ENCODE results near the gene LAP3. TPM values are rescaled to one million over a fixed set of nuclear protein-coding genes. Genes with fewer than 3 reads are reported as not detected.

The LAP3 gene
- total RNA-seq, 1 donor from 2014 or later = 48.9 TPM

DNA sequence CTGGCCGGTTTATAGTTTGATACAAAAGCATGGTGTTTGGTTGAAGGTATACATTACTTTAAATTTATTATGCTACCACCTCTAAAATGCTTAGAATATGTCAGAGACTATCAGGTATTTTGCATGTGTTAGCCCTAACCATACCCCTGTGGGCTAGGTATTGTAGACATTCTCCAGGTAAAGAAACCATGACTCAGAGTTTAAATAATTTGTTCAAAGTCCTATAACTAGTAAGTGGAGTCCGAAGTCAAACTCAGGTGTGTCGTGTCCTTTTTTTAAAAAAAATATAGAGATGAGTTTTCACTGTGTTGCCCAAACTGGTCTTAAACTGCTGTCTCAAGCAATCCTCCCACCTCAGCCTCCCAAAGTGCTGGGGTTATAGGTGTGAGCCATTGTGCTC is 12.4 kb downstream of the LAP3 start:
- TF ChIP-seq, protein P1, sequence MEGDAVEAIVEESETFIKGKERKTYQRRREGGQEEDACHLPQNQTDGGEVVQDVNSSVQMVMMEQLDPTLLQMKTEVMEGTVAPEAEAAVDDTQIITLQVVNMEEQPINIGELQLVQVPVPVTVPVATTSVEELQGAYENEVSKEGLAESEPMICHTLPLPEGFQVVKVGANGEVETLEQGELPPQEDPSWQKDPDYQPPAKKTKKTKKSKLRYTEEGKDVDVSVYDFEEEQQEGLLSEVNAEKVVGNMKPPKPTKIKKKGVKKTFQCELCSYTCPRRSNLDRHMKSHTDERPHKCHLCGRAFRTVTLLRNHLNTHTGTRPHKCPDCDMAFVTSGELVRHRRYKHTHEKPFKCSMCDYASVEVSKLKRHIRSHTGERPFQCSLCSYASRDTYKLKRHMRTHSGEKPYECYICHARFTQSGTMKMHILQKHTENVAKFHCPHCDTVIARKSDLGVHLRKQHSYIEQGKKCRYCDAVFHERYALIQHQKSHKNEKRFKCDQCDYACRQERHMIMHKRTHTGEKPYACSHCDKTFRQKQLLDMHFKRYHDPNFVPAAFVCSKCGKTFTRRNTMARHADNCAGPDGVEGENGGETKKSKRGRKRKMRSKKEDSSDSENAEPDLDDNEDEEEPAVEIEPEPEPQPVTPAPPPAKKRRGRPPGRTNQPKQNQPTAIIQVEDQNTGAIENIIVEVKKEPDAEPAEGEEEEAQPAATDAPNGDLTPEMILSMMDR (conservative IDR thresholded peaks at IDR 0.05) = no peak
- peaks cover 24% of the 10 kb centered on the region for H3K36me3 Mint-ChIP-seq
- no peaks in the 10 kb centered on the region for H3K27me3 Mint-ChIP-seq
- no peak overlapping the region for H3K27ac Mint-ChIP-seq
- DNase-seq (ENCODE audit: extremely low spot score, unreplicated experiment) = no peak
- H3K4me1 Mint-ChIP-seq (ENCODE audit: unreplicated experiment) = no peaks in the 10 kb centered on the region
- H3K4me3 Mint-ChIP-seq = no peak overlapping the region
- no peaks in the 10 kb centered on the region for H3K9me3 Mint-ChIP-seq

DNA sequence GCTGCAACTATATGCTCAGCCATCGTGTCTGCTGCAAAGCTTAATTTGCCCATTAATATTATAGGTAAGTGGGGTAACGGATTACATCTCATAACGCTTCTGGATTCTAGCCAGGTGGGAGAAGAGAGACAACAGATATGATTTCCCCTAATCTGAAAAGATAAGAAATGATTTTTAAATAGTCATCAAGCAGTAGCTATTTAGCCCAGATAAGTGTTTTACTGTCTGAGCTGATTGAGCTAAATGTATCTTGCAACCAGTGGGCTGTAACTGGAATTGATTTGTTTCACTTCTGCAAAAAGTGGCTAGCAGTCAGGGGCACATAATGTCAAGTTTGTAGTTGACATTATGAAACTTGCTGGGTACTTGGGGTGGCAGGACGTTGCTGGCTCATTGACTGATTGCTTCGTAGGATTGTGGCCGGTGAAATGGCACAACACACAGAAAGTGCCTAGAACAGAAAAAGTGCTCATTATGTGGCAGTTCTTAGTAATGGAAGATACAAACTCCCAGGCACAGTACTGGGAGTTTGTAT is 18.5 kb downstream of the LAP3 start:
- Mint-ChIP-seq H3K27me3 (no peaks in the 10 kb centered on the region), H3K4me3 (no peak overlapping the region), H3K9me3 (no peaks in the 10 kb centered on the region), H3K27ac (no peak overlapping the region), H3K36me3 (peaks cover 12% of the 10 kb centered on the region), H3K4me1 (ENCODE audit: unreplicated experiment) (no peaks in the 10 kb centered on the region)
- no peak for DNase-seq (ENCODE audit: extremely low spot score, unreplicated experiment)
- TF ChIP-seq, protein P1 (conservative IDR thresholded peaks at IDR 0.05) = no peak

DNA sequence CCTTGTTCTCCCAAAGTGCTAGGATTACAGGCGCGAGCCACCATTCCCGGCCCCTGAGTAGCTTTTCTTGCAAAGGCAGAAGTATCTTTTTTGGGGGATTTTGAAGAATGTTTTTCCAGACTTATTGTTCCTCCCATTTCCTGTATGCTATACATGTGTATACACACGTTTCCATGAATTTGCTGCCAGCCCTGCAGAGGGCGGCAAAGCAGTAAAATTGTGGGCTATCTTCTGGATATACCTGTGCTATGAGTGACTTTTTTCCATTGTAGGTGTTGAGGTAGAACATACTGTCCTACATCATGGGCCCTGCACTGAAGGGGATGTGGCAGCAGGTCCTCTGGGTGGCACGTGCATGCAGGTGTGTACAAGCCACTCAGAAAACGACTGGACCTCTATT is 20.5 kb downstream of the LAP3 start:
- H3K4me1 Mint-ChIP-seq (ENCODE audit: unreplicated experiment) = no peaks in the 10 kb centered on the region
- DNase-seq (ENCODE audit: extremely low spot score, unreplicated experiment) = no peak

DNA sequence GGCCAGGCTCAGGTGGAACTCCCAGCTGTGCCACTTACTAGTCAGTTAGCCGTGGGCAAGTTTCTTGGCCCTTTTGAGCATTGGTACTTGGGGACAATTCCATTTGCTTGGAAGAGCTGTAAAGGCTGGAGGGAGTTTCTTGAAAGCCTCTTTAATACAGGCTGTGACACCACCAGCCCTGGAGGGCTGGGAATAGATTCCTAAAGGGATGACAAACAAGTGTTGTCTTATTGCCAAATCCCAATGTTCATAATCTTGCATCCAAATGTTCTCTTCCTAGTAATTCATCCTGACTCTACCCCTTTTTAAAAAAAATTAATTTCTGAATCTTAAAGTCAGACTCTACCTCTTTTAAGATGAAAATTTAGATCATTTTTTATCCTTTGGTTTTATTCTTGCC is 22.8 kb downstream of the LAP3 start:
- no peak overlapping the region for H3K4me3 Mint-ChIP-seq
- H3K9me3 Mint-ChIP-seq = no peaks in the 10 kb centered on the region
- peaks cover 6% of the 10 kb centered on the region for H3K36me3 Mint-ChIP-seq
- H3K27me3 Mint-ChIP-seq = no peaks in the 10 kb centered on the region
- DNase-seq (ENCODE audit: extremely low spot score, unreplicated experiment) = no peak
- H3K27ac Mint-ChIP-seq = no peak overlapping the region
- no peaks in the 10 kb centered on the region for H3K4me1 Mint-ChIP-seq (ENCODE audit: unreplicated experiment)
- TF ChIP-seq, protein P1 (conservative IDR thresholded peaks at IDR 0.05) = no peak

More for the DNA sequence above, 20.5 kb downstream of the LAP3 start:
- H3K27ac Mint-ChIP-seq = no peak overlapping the region
- TF ChIP-seq, protein P1 (conservative IDR thresholded peaks at IDR 0.05) = peak; percentile 53
- no peak overlapping the region for H3K4me3 Mint-ChIP-seq
- H3K27me3 Mint-ChIP-seq = no peaks in the 10 kb centered on the region
- H3K9me3 Mint-ChIP-seq = no peaks in the 10 kb centered on the region
- H3K36me3 Mint-ChIP-seq = peaks cover 6% of the 10 kb centered on the region

DNA sequence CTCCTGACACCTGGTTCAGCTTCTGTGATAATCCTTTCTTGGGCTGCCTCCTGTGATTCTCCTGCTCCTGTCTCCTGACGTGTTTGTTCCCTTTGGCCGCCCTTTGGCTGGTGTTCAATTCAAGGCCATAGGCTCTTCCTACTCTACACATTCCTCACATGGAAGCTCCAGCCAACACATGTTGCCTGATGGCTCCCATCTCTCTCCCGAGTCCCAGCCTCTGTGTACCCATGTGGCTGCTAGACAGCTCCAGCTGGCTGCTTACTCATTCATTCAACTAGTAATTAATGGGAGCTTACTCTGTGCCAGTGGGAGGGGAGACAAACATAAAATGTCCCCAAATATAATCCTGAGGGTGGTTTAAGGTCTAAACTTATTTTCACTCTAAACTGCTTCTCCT is 28.2 kb downstream of the LAP3 start:
- Mint-ChIP-seq H3K4me1 (ENCODE audit: unreplicated experiment) (no peaks in the 10 kb centered on the region), H3K9me3 (no peaks in the 10 kb centered on the region), H3K4me3 (no peak overlapping the region), H3K36me3 (no peaks in the 10 kb centered on the region), H3K27me3 (no peaks in the 10 kb centered on the region), H3K27ac (no peak overlapping the region)
- no peak for DNase-seq (ENCODE audit: extremely low spot score, unreplicated experiment)
- TF ChIP-seq, protein P1 (conservative IDR thresholded peaks at IDR 0.05) = no peak

Data from type B pancreatic cell (in vitro differentiated cells).